Duodenal mucosa (tissue), 2 donors: ENCODE data around the gene TMEM63A.
"Not testable (repeated sequence)": the region's sequence is repeated elsewhere in the genome, so short reads cannot be mapped to it uniquely, and the experiment has no call there.

ENCODE experiments used
- H3K27ac ChIP-seq: one replicate; pipeline ENCODE4 v1.7.0; 2013; ENCODE audit warnings: low read depth, low read length
- H3K27me3 ChIP-seq, 2 donors: one replicate each; pipeline ENCODE4 v1.7.0; 2013; ENCODE audit warnings: low read length in 2 of 2, control low read depth in 1 of 2; ENCODE audit not compliant: insufficient read depth in 2 of 2, control insufficient read depth in 1 of 2
- H3K36me3 ChIP-seq, 2 donors: one replicate each; pipeline ENCODE4 v1.7.0; 2013; ENCODE audit warnings: low read length in 2 of 2, control low read depth in 1 of 2; ENCODE audit not compliant: insufficient read depth in 2 of 2, control insufficient read depth in 1 of 2
- H3K4me1 ChIP-seq, 2 donors: one replicate each; pipeline ENCODE4 v1.7.0; 2013; ENCODE audit warnings: low read length in 2 of 2, control low read depth in 1 of 2; ENCODE audit not compliant: insufficient read depth in 2 of 2, control insufficient read depth in 1 of 2
- H3K4me3 ChIP-seq, 2 donors: one replicate each; pipeline ENCODE4 v1.7.0; 2013; ENCODE audit warnings: low read length in 2 of 2, low read depth in 1 of 2
- H3K9ac ChIP-seq, 2 donors: one replicate each; pipeline ENCODE4 v1.7.0; 2013; ENCODE audit warnings: low read length in 2 of 2, low read depth in 1 of 2
- H3K9me3 ChIP-seq, 2 donors: one replicate each; pipeline ENCODE4 v1.7.0; 2013; ENCODE audit warnings: low read length in 2 of 2, control low read depth in 1 of 2; ENCODE audit not compliant: control insufficient read depth in 1 of 2

TMEM63A gene

GRCh38 chr1:225796097-225796496, 86.1 kb downstream of the TMEM63A start:
- H3K9ac ChIP-seq, H3K9me3 ChIP-seq, H3K27me3 ChIP-seq, H3K4me1 ChIP-seq, H3K27ac ChIP-seq, H3K4me3 ChIP-seq: not testable (repeated sequence)
- H3K36me3 ChIP-seq, result peaks cover 5 to 13% of the 10 kb centered on the region in 2 donors
